Fibroblast of skin of scalp (primary cell): ENCODE results near the gene COBL.

Experiments used
- DNase-seq: peaks from one replicate; pipeline ENCODE4 v3.0.0-alpha.2; 2013

Gene COBL

GRCh38 chr7:51273360-51273759 lies 43.2 kb downstream of the COBL start:
- DNase-seq: no peak

- DNase-seq: no peak
Observed at GRCh38 chr7:51270965-51271364, 45.6 kb downstream of the COBL start.

GRCh38 chr7:51269911-51270310 lies 46.7 kb downstream of the COBL start:
- DNase-seq: no peak

GRCh38 chr7:51269321-51269720 lies 47.3 kb downstream of the COBL start:
- DNase-seq: no peak

- no peak for DNase-seq
Observed at GRCh38 chr7:51268859-51269258, 47.8 kb downstream of the COBL start.

- no peak for DNase-seq
Observed at GRCh38 chr7:51267169-51267568, 49.4 kb downstream of the COBL start.

- no peak for DNase-seq
Observed at GRCh38 chr7:51265066-51265907, 51.3 kb downstream of the COBL start.

GRCh38 chr7:51263631-51264484 lies 52.8 kb downstream of the COBL start:
- no peak for DNase-seq

GRCh38 chr7:51262796-51263531 lies 53.6 kb downstream of the COBL start:
- no peak for DNase-seq

GRCh38 chr7:51261950-51262795 lies 54.4 kb downstream of the COBL start:
- DNase-seq: no peak

GRCh38 chr7:51261117-51261835 lies 55.3 kb downstream of the COBL start:
- no peak for DNase-seq

GRCh38 chr7:51260516-51260915 lies 56.1 kb downstream of the COBL start:
- DNase-seq: no peak

- DNase-seq: no peak
Observed at GRCh38 chr7:51259766-51260165, 56.8 kb downstream of the COBL start.

GRCh38 chr7:51256916-51257315 lies 59.7 kb downstream of the COBL start:
- DNase-seq: no peak

- no peak for DNase-seq
Observed at GRCh38 chr7:51256209-51256781, 60.3 kb downstream of the COBL start.

- DNase-seq: no peak
Observed at GRCh38 chr7:51255536-51256208, 60.9 kb downstream of the COBL start.

- no peak for DNase-seq
Observed at GRCh38 chr7:51255036-51255435, 61.6 kb downstream of the COBL start.

- no peak for DNase-seq
Observed at GRCh38 chr7:51253157-51253556, 63.5 kb downstream of the COBL start.

- DNase-seq: no peak
Observed at GRCh38 chr7:51251290-51251689, 65.3 kb downstream of the COBL start.

GRCh38 chr7:51250512-51250911 lies 66.1 kb downstream of the COBL start:
- DNase-seq: no peak
